H1 (cell line): ENCODE data around the gene GSE1. TPM values are rescaled to one million over a fixed set of nuclear protein-coding genes. Genes with fewer than 3 reads are reported as not detected.

Experiments used
- CTCF ChIA-PET: fragments of 300-600 bp; sonication (Branson Sonifier 250); formaldehyde crosslinking; loops from one replicate; lab custom pipeline; 2021; ENCODE audit not compliant: partially characterized antibody; lab: Charles Lee
- POLR2A ChIA-PET: fragments of 300-600 bp; sonication (Branson Sonifier 250); formaldehyde crosslinking; loops from one replicate; lab custom pipeline; 2021; ENCODE audit warnings: inconsistent platforms; ENCODE audit not compliant: partially characterized antibody; lab: Charles Lee
- DNase-seq, 2 experiments: peaks; one replicate each; pipeline versions ENCODE4 v3.0.0 to v3.0.0-alpha.2; 2010 to 2022; ENCODE audit warnings: low spot score in 2 of 2, low read depth in 1 of 2, mixed read lengths in 1 of 2
- FAIRE-seq: peaks from 2 replicates; lab custom pipeline; 2011; peaks lifted over from hg19 to GRCh38; lab: Jason Lieb, UNC
- H2AFZ ChIP-seq: 2 replicates; pipeline ENCODE4 v1.8.1; 2012; ENCODE audit warnings: low read length, inconsistent platforms
- H2AK5ac ChIP-seq: 2 replicates; pipeline ENCODE4 v1.6.1; 2013; ENCODE audit warnings: low read depth, low read length
- H2BK120ac ChIP-seq: replicated peaks from 2 replicates; pipeline ENCODE3; 2013; ENCODE audit warnings: low read depth, low read length, inconsistent platforms
- H2BK12ac ChIP-seq: 2 replicates; pipeline ENCODE4 v1.6.1; 2013; ENCODE audit warnings: low read depth, low read length
- H2BK15ac ChIP-seq: 2 replicates; pipeline ENCODE4 v1.6.1; 2013; ENCODE audit warnings: low read length
- H2BK20ac ChIP-seq: 2 replicates; pipeline ENCODE4 v1.6.1; 2013; ENCODE audit warnings: low read length
- H2BK5ac ChIP-seq: 2 replicates; pipeline ENCODE4 v1.6.1; 2013; ENCODE audit warnings: low read depth, low read length
- H3K14ac ChIP-seq: 2 replicates; pipeline ENCODE4 v1.6.1; 2013; ENCODE audit warnings: inconsistent platforms; ENCODE audit not compliant: insufficient read length
- H3K18ac ChIP-seq: 2 replicates; pipeline ENCODE4 v1.6.1; 2013; ENCODE audit warnings: low read length; ENCODE audit errors: extremely low read depth
- H3K23ac ChIP-seq: 2 replicates; pipeline ENCODE4 v1.6.1; 2013; ENCODE audit warnings: inconsistent platforms; ENCODE audit not compliant: insufficient read length
- H3K23me2 ChIP-seq: 2 replicates; pipeline ENCODE4 v1.6.1; 2013; ENCODE audit warnings: low read depth, low read length
- H3K27ac ChIP-seq: 2 replicates; pipeline ENCODE4 v1.6.1; 2011; ENCODE audit warnings: low read depth, low read length, inconsistent platforms
- H3K27me3 ChIP-seq, 4 experiments: replicated peaks in 1 of 4; 1 replicate in 1 of 4; 2 replicates in 3 of 4; pipeline versions ENCODE4 v1.6.1 to v1.8.1; 2011 to 2013; ENCODE audit warnings: low read length in 3 of 4, mild to moderate bottlenecking in 3 of 4, inconsistent platforms in 2 of 4, mixed read lengths in 2 of 4, moderate library complexity in 1 of 4; ENCODE audit not compliant: control insufficient read depth in 3 of 4, insufficient read depth in 3 of 4; ENCODE audit errors: extremely low read depth in 1 of 4
- H3K36me3 ChIP-seq, 4 experiments: 2 replicates each; pipeline versions ENCODE4 v1.6.1 to v1.8.1; 2011 to 2013; ENCODE audit warnings: mild to moderate bottlenecking in 4 of 4, low read length in 3 of 4, moderate library complexity in 2 of 4, control low read depth in 1 of 4, inconsistent platforms in 1 of 4; ENCODE audit not compliant: insufficient read depth in 4 of 4, control insufficient read depth in 2 of 4
- H3K4ac ChIP-seq: replicated peaks from 2 replicates; pipeline ENCODE3; 2013; ENCODE audit warnings: low read length, low read depth, mixed read lengths, inconsistent platforms; ENCODE audit not compliant: insufficient read length
- H3K4me1 ChIP-seq, 4 experiments: replicated peaks in 1 of 4; 1 replicate in 1 of 4; 2 replicates in 3 of 4; pipeline versions ENCODE4 v1.6.1 to v1.8.1; 2011 to 2013; ENCODE audit warnings: low read length in 3 of 4, inconsistent platforms in 2 of 4, mixed read lengths in 1 of 4; ENCODE audit not compliant: insufficient read depth in 4 of 4, control insufficient read depth in 3 of 4
- H3K4me2 ChIP-seq, 2 experiments: 2 replicates each; pipeline versions ENCODE4 v1.6.1 to v1.8.1; 2011 to 2013; ENCODE audit warnings: low read depth in 2 of 2, low read length in 2 of 2, control low read depth in 1 of 2, inconsistent platforms in 1 of 2, mild to moderate bottlenecking in 1 of 2; ENCODE audit not compliant: insufficient read depth in 1 of 2
- H3K4me3 ChIP-seq, 4 experiments: fragments of 200-600, 300-600 bp in 1 of 4; sonication (generic), shearing (Covaris generic), sonication (Bioruptor Twin) in 1 of 4; 2 replicates each; pipeline versions ENCODE4 v1.5.1 to v1.8.1; 2011 to 2016; ENCODE audit warnings: low read length in 4 of 4, low read depth in 3 of 4, control low read depth in 2 of 4, inconsistent platforms in 2 of 4, mild to moderate bottlenecking in 2 of 4, mixed read lengths in 1 of 4, moderate library complexity in 1 of 4; ENCODE audit not compliant: insufficient read depth in 2 of 4; ENCODE audit errors: extremely low read depth in 1 of 4
- H3K56ac ChIP-seq: replicated peaks from 2 replicates; pipeline ENCODE3; 2013; ENCODE audit warnings: low read depth, mild to moderate bottlenecking, mixed read lengths, low read length, inconsistent platforms; ENCODE audit not compliant: insufficient read length
- H3K79me1 ChIP-seq: 2 replicates; pipeline ENCODE4 v1.6.1; 2013; ENCODE audit warnings: low read depth, low read length, control low read depth
- H3K79me2 ChIP-seq, 2 experiments: 2 replicates each; pipeline versions ENCODE4 v1.6.1 to v1.8.1; 2012 to 2013; ENCODE audit warnings: low read length in 2 of 2, mild to moderate bottlenecking in 2 of 2, inconsistent platforms in 1 of 2; ENCODE audit not compliant: insufficient read depth in 2 of 2, control insufficient read depth in 1 of 2
- H3K9ac ChIP-seq, 4 experiments: replicated peaks in 1 of 4; 1 replicate in 1 of 4; 2 replicates in 3 of 4; pipeline versions ENCODE4 v1.6.1 to v1.8.1; 2011 to 2013; ENCODE audit warnings: low read depth in 3 of 4, low read length in 3 of 4, control low read depth in 2 of 4, mild to moderate bottlenecking in 2 of 4, moderate library complexity in 2 of 4, inconsistent platforms in 1 of 4; ENCODE audit errors: extremely low read depth in 1 of 4
- H3K9me3 ChIP-seq, 2 experiments: 2 replicates each; pipeline versions ENCODE4 v1.6.1 to v1.8.1; 2012 to 2013; ENCODE audit warnings: mild to moderate bottlenecking in 2 of 2, moderate library complexity in 2 of 2, control low read depth in 1 of 2, inconsistent platforms in 1 of 2, low read depth in 1 of 2, low read length in 1 of 2, mixed read lengths in 1 of 2; ENCODE audit not compliant: insufficient read depth in 2 of 2
- H4K20me1 ChIP-seq, 2 experiments: replicated peaks in 1 of 2; 2 replicates each; pipeline versions ENCODE3 to v1.8.1; 2011 to 2013; ENCODE audit warnings: inconsistent platforms in 2 of 2, low read length in 2 of 2, mild to moderate bottlenecking in 1 of 2; ENCODE audit not compliant: insufficient read depth in 2 of 2, control insufficient read depth in 1 of 2
- H4K5ac ChIP-seq: 2 replicates; pipeline ENCODE4 v1.6.1; 2013; ENCODE audit warnings: low read length, low read depth, mixed read lengths, inconsistent platforms; ENCODE audit not compliant: insufficient read length
- H4K8ac ChIP-seq: 2 replicates; pipeline ENCODE4 v1.8.0; 2013; ENCODE audit warnings: mild to moderate bottlenecking, moderate library complexity, low read length, inconsistent platforms; ENCODE audit not compliant: insufficient read depth; ENCODE audit errors: extremely low read depth
- H4K91ac ChIP-seq: replicated peaks from 2 replicates; pipeline ENCODE3; 2013; ENCODE audit warnings: low read length, mixed read lengths, inconsistent platforms; ENCODE audit not compliant: insufficient read length
- TBP ChIP-seq: IDR thresholded peaks from 2 replicates; pipeline ENCODE4 v1.6.1; 2011; ENCODE audit warnings: low read depth, low read length, improper control_type of control experiment
- WGBS, 2 experiments: shearing (Covaris generic) in 1 of 2; methylation state at CpG; one replicate each; pipeline versions ENCODE4 v1.1.6 to v1.1.7; 2013 to 2015; ENCODE audit warnings: low lambda C conversion rate in 2 of 2, mixed read lengths in 2 of 2, inconsistent platforms in 1 of 2, low coverage in 1 of 2, missing lambda C conversion rate in 1 of 2; ENCODE audit not compliant: insufficient replicate concordance in 2 of 2, insufficient coverage in 1 of 2, insufficient read length in 1 of 2; ENCODE audit errors: extremely low coverage in 1 of 2, missing lambda C conversion rate in 1 of 2; 5-methylcytosine and 5-hydroxymethylcytosine counted together
- polyA plus RNA-seq, 7 experiments: library from polyadenylated mRNA; depleted of rRNA in 3 of 7; stranded (reverse) in 5 of 7; unstranded in 2 of 7; fragments of >200 nt in 5 of 7; fragments of 200-250 nt in 2 of 7; gene quantifications; 1 replicate in 5 of 7; 2 replicates in 1 of 7; 4 replicates in 1 of 7; pipeline versions ENCODE4 v1.2.1 to v1.2.3, GENCODE V29; 2011 to 2013; ENCODE audit warnings: missing spikeins in 2 of 7, mixed read lengths in 2 of 7
- total RNA-seq: library from RNA; stranded (reverse); fragmentation: NEBNext Ultra II Directional; extraction: Animal tissue kit (Norgen Biotek cat#: 25700); gene quantifications from 2 replicates; pipeline ENCODE4 v1.2.1, GENCODE V29; 2021

The GSE1 gene
- total and polyA plus RNA-seq, 2 of the 8 experiments (the other 6 are each of a cell fraction or from before 2014, with no cell fraction given) = 26.0 to 65.6 TPM

DNA sequence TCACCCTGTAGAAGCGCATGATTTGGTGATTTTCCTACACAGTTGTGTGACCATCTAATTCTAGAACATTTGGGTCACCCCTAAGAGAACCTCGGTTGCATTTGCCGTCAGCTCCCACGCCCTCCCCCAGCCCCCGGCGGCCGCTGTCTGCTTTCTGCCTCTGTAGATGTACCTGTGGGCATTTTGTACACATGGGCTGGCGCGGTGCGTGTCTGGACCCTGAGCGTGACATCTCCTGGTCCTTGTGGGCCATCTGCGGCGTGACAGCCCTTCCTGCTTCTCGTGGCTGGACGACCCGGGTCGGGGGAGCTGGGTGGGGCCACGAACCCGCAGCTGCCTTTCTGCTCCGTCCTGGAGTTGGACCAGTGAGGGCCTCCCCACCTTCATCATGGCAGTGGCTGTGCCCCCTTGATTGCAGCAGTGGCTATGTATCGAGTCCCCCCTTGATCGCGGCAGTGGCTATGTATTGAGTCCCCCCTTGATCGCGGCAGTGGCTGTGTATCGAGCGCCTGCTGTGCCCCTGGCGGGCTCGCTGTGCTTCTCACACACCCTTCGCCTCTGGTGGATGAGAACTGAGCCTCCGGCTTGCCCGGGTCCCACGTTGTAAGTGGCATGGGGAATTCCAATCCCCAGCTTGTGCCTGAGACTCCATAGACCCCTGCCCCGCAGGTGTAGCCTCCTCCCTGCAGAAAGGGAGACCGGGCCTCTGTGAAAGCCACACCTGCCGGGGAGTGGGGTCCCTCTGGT is 24.1 kb downstream of the GSE1 start:
- H3K4me2 ChIP-seq = no peak overlapping the region
- no peak overlapping the region for H3K14ac ChIP-seq
- H3K18ac ChIP-seq = no peak overlapping the region
- H2BK120ac ChIP-seq = no peak overlapping the region
- no peak overlapping the region for H3K4ac ChIP-seq
- H3K23me2 ChIP-seq = no peaks in the 10 kb centered on the region
- H2BK12ac ChIP-seq = 0 out of 2 replicates have a peak overlapping the region, but pooled peaks have one; percentile 17
- no peak overlapping the region for H2BK15ac ChIP-seq
- H3K4me3 ChIP-seq = no peak overlapping the region
- POLR2A ChIA-PET = interaction anchor here (0.9 to 1.0 kb wide), 2 partner anchors 11 to 16 kb away, joined by 3 read pairs; no protein-coding TSS in a partner anchor
- H3K9ac ChIP-seq = no peak overlapping the region
- CTCF ChIA-PET = interaction anchor here (0.7 to 4.3 kb wide), 13 partner anchors 9 to 384 kb away, joined by 3 to 27 read pairs (median 6); partner anchors contain the start of gene GINS2
- no peak for TF ChIP-seq TBP
- no peak overlapping the region for H4K5ac ChIP-seq
- H4K20me1 ChIP-seq = peaks cover 41 to 65% of the 10 kb centered on the region in 2 experiments
- no peak overlapping the region for H2BK20ac ChIP-seq
- FAIRE-seq (no peak), DNase-seq (no peak)
- H4K8ac ChIP-seq = no peak overlapping the region; the same call in 1 of the 2 replicates
- no peak overlapping the region for H2AK5ac ChIP-seq
- H2BK5ac ChIP-seq = no peak overlapping the region
- H3K9me3 ChIP-seq = no peaks in the 10 kb centered on the region
- H3K56ac ChIP-seq = no peak overlapping the region
- H3K27ac ChIP-seq = no peak overlapping the region; the same call in 1 of the 2 replicates
- H3K23ac ChIP-seq = no peak overlapping the region
- H3K27me3 ChIP-seq = no peaks in the 10 kb centered on the region
- no peak overlapping the region for H4K91ac ChIP-seq
- no peak overlapping the region for H2AFZ ChIP-seq
- peaks cover 0 to 11% (median 0%) of the 10 kb centered on the region in 4 experiments; a peak in 4 of 8 replicates for H3K36me3 ChIP-seq
- H3K79me2 ChIP-seq = peaks cover 0 to 91% of the 10 kb centered on the region in 2 experiments; a peak in 3 of 4 replicates
- peaks cover 0 to 8% (median 0%) of the 10 kb centered on the region in 4 experiments; a peak in 4 of 7 replicates for H3K4me1 ChIP-seq
- 93% methylated on average over 36 of the region's 36 CpGs; no CpG with 5 or more reads in 1 of the 2 experiments for WGBS, 2 experiments
- H3K79me1 ChIP-seq = peaks cover 21% of the 10 kb centered on the region
